GM12875 (cell line): ENCODE data around the gene ACSBG1.

Experiments used
- H3K4me3 ChIP-seq: one replicate; pipeline ENCODE4 v1.5.1; 2011; ENCODE audit warnings: low read depth, low read length, control low read depth
- CTCF ChIP-seq: IDR thresholded peaks from 2 replicates; pipeline ENCODE4 v1.5.1; 2011; ENCODE audit warnings: low read depth, mild to moderate bottlenecking, control low read depth, inconsistent platforms, low read length, moderate library complexity, borderline replicate concordance; ENCODE audit not compliant: insufficient read depth

Gene ACSBG1

GRCh38 chr15:78242128-78242527 lies 7.8 kb upstream of the ACSBG1 start:
- TF ChIP-seq CTCF: peak; percentile 58
- H3K4me3 ChIP-seq: no peak overlapping the region

- TF ChIP-seq CTCF: peak; percentile 91
- H3K4me3 ChIP-seq: no peak overlapping the region
Measured at GRCh38 chr15:78241017-78241416, 6.7 kb upstream of the ACSBG1 start.

GRCh38 chr15:78239811-78240210 lies 5.4 kb upstream of the ACSBG1 start:
- H3K4me3 ChIP-seq: no peak overlapping the region
- no peak for TF ChIP-seq CTCF

DNA sequence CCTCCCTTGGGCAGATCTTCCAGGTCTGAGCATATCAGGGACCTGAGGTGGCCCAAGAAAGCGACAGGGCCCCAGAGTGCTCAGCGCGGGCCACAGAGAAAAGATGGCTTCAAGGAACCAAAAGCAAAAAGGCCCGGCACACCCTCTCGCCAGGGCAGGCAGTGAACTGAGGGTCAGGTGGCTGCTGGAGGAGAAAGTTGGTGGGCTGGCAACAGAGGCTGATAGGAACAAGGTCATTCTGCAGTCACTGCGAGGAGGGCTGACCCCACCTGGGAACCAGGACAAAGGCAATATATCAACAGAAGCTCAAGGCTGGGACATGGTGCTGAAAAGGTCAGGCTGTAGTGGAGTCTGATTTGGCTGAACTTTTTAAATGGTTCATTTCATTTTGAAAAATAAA lies 2.8 kb upstream of the ACSBG1 start:
- no peak overlapping the region for H3K4me3 ChIP-seq
- no peak for TF ChIP-seq CTCF

- no peak for TF ChIP-seq CTCF
Measured at GRCh38 chr15:78236491-78236890, 2.1 kb upstream of the ACSBG1 start.

DNA sequence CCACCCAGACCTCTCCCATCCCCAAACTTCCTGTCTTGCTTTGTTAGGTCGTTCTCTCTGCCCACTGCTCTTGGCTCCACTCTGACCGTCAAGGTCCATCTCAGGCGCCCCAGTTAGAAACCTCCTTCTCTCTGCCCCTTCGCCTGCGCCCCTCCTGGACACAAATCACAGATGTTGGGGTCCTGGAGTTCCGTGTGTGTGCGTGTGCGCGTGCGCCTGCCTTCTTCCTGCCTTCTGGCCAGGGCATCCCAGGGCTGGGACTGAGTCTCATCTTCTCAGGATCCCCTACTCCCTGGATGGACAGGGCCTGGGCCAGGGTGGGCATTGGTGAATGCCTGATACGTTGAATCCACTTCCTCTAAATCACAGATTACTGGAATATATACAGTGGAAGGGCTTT lies 869 bp downstream of the ACSBG1 start:
- no peak overlapping the region for H3K4me3 ChIP-seq
- no peak for TF ChIP-seq CTCF

More at GRCh38 chr15:78236491-78236890, 2.1 kb upstream of the ACSBG1 start:
- H3K4me3 ChIP-seq: no peak overlapping the region

- H3K4me3 ChIP-seq: no peak overlapping the region
- no peak for TF ChIP-seq CTCF
Measured at GRCh38 chr15:78232951-78233350, 1.4 kb downstream of the ACSBG1 start.
